Endothelial cell of umbilical vein (primary cell): ENCODE data around the gene MUC20. TPM values are rescaled to one million over a fixed set of nuclear protein-coding genes. Genes with fewer than 3 reads are reported as not detected.

Experiments used
- BruUV-seq: library from RNA; stranded (reverse); fragments of 400-500 nt; replicated peaks from 2 replicates; lab custom pipeline; 2021; lab: Mats Ljungman, UMichigan
- CTCF ChIA-PET: fragments of 300-600, 350-600 bp; sonication (Branson Sonifier 250); formaldehyde crosslinking; loops from one replicate; lab custom pipeline; 2021; ENCODE audit warnings: antibody characterized with exemption, inconsistent platforms; lab: Charles Lee
- POLR2A ChIA-PET: fragments of 300-600, 350-600 bp; sonication (Branson Sonifier 250); formaldehyde crosslinking; loops from one replicate; lab custom pipeline; 2021; ENCODE audit warnings: antibody characterized with exemption, inconsistent platforms; lab: Charles Lee
- DNase-seq: peaks from one replicate; pipeline ENCODE4 v3.0.0-alpha.2; 2011; ENCODE audit warnings: low read depth, low spot score
- FAIRE-seq: peaks from 2 replicates; lab custom pipeline; 2011; peaks lifted over from hg19 to GRCh38; lab: Jason Lieb, UNC
- H2AFZ ChIP-seq: 2 replicates; pipeline ENCODE4 v1.6.0; 2012; ENCODE audit warnings: low read depth, low read length, control low read depth, inconsistent platforms
- H3K27ac ChIP-seq: 2 replicates; pipeline ENCODE4 v1.5.1; 2011; ENCODE audit warnings: low read depth, mild to moderate bottlenecking, control low read depth, low read length, moderate library complexity; ENCODE audit not compliant: insufficient read depth
- H3K27me3 ChIP-seq, 2 experiments: 2 replicates each; pipeline versions ENCODE4 v1.6.0 to v1.6.1; 2011; ENCODE audit warnings: low read length in 2 of 2, mixed read lengths in 1 of 2; ENCODE audit not compliant: control insufficient read depth in 2 of 2, insufficient read depth in 2 of 2
- H3K36me3 ChIP-seq, 2 experiments: 2 replicates in 1 of 2; 3 replicates in 1 of 2; pipeline ENCODE4 v1.5.1; 2011; ENCODE audit warnings: low read length in 2 of 2, mild to moderate bottlenecking in 1 of 2, moderate library complexity in 1 of 2; ENCODE audit not compliant: control insufficient read depth in 2 of 2, insufficient read depth in 2 of 2; ENCODE audit errors: extremely low read depth in 1 of 2
- H3K4me1 ChIP-seq: 3 replicates; pipeline ENCODE4 v1.5.1; 2011; ENCODE audit warnings: mild to moderate bottlenecking, low read length; ENCODE audit not compliant: control insufficient read depth, insufficient read depth; ENCODE audit errors: extremely low read depth
- H3K4me2 ChIP-seq: 2 replicates; pipeline ENCODE4 v1.6.1; 2011; ENCODE audit warnings: low read length, control low read depth, mixed read lengths; ENCODE audit not compliant: insufficient read depth
- H3K4me3 ChIP-seq, 3 experiments: fragments of 200-600 bp in 1 of 3; sonication (generic), shearing (Covaris generic) in 1 of 3; replicated peaks in 1 of 3; 2 replicates each; pipeline ENCODE4 v1.5.1; 2011 to 2016; ENCODE audit warnings: control low read depth in 3 of 3, low read length in 3 of 3, mild to moderate bottlenecking in 2 of 3, inconsistent platforms in 1 of 3, low read depth in 1 of 3, moderate library complexity in 1 of 3; ENCODE audit not compliant: insufficient read depth in 1 of 3
- H3K79me2 ChIP-seq: 2 replicates; pipeline ENCODE4 v1.6.0; 2012; ENCODE audit warnings: low read length, inconsistent platforms; ENCODE audit not compliant: control insufficient read depth, insufficient read depth
- H3K9ac ChIP-seq: replicated peaks from 2 replicates; pipeline ENCODE3; 2011; ENCODE audit warnings: low read length, control low read depth; ENCODE audit not compliant: insufficient read depth; ENCODE audit errors: extremely low read depth
- H3K9me1 ChIP-seq: replicated peaks from 3 replicates; pipeline ENCODE4 v1.6.0; 2011; ENCODE audit warnings: mild to moderate bottlenecking, low read length; ENCODE audit not compliant: control insufficient read depth, insufficient read depth; ENCODE audit errors: extremely low read depth
- H3K9me3 ChIP-seq: replicated peaks from 2 replicates; pipeline ENCODE4 v1.5.1; 2012; ENCODE audit warnings: low read length, inconsistent platforms; ENCODE audit not compliant: control insufficient read depth, insufficient read depth
- H4K20me1 ChIP-seq: replicated peaks from 2 replicates; pipeline ENCODE3; 2011; ENCODE audit warnings: mild to moderate bottlenecking, low read length; ENCODE audit not compliant: control insufficient read depth, insufficient read depth; ENCODE audit errors: extremely low read depth
- CTCF ChIP-seq, 2 donors: IDR thresholded peaks; 1 replicate in 1 of 2; 2 replicates in 1 of 2; pipeline ENCODE4 v1.5.1; 2011; ENCODE audit warnings: low read length in 2 of 2, mild to moderate bottlenecking in 2 of 2, moderate library complexity in 2 of 2, control low read depth in 1 of 2, inconsistent platforms in 1 of 2, low read depth in 1 of 2; ENCODE audit not compliant: insufficient read depth in 1 of 2; ENCODE audit errors: extremely low read depth in 1 of 2
- EZH2 ChIP-seq: IDR thresholded peaks from 2 replicates; pipeline ENCODE4 v1.6.1; 2012; ENCODE audit warnings: borderline replicate concordance, low read depth, mild to moderate bottlenecking, moderate library complexity, low read length, inconsistent platforms; ENCODE audit not compliant: severe bottlenecking
- FOS ChIP-seq: IDR thresholded peaks from 2 replicates; pipeline ENCODE4 v1.6.1; 2011; ENCODE audit warnings: mild to moderate bottlenecking, low read length, moderate library complexity, borderline replicate concordance; ENCODE audit not compliant: insufficient read depth
- GATA2 ChIP-seq: IDR thresholded peaks from 2 replicates; pipeline ENCODE4 v1.7.0; 2011; ENCODE audit warnings: low read depth, mild to moderate bottlenecking, moderate library complexity, mixed read lengths, low read length; ENCODE audit not compliant: insufficient read length, insufficient read depth
- JUN ChIP-seq: IDR thresholded peaks from 2 replicates; pipeline ENCODE4 v1.6.1; 2011; ENCODE audit warnings: borderline replicate concordance, low read depth; ENCODE audit not compliant: insufficient read length, insufficient read depth
- MAX ChIP-seq: IDR thresholded peaks from 2 replicates; pipeline ENCODE4 v1.6.1; 2011; ENCODE audit not compliant: insufficient read depth, insufficient read length
- MYC ChIP-seq: IDR thresholded peaks from one replicate; pipeline ENCODE4 v1.6.1; 2011; ENCODE audit warnings: mild to moderate bottlenecking, low read depth, low read length
- POLR2A ChIP-seq: IDR thresholded peaks from 2 replicates; pipeline ENCODE4 v1.6.1; 2012; ENCODE audit warnings: low read depth, mild to moderate bottlenecking, control low read depth, low read length
- POLR2AphosphoS5 ChIP-seq: IDR thresholded peaks from 2 replicates; pipeline ENCODE4 v1.6.1; 2012; ENCODE audit warnings: low read depth, mild to moderate bottlenecking, control low read depth, low read length, moderate library complexity; ENCODE audit not compliant: insufficient read depth
- dilution Hi-C: fragments of 300-500 bp; cut with MboI; formaldehyde crosslinking; loops from one replicate; pipeline ENCODE4 v1.15.0; 2019; ENCODE audit warnings: low sequenced_read_pairs; ENCODE audit not compliant: extremely low pct_ligation_motif_present
- intact Hi-C: fragments of 100-400 bp; cut with micrococcal nuclease; formaldehyde crosslinking; loops from one replicate; pipeline ENCODE4 v1.10.0; 2022
- polyA plus RNA-seq, 4 experiments: library from polyadenylated mRNA; depleted of rRNA in 3 of 4; stranded (reverse) in 3 of 4; unstranded in 1 of 4; fragments of >200 nt; gene quantifications; 2 replicates each; pipeline versions ENCODE4 v1.2.1 to v1.2.3, GENCODE V29; 2011 to 2012; ENCODE audit warnings: missing spikeins in 1 of 4
- total RNA-seq: library from RNA; stranded (reverse); gene quantifications from 2 replicates; pipeline ENCODE4 v1.2.3, GENCODE V29; 2021

MUC20 gene
- total and polyA plus RNA-seq, 2 donors (not counting 3 experiments of a cell fraction or from before 2014, with no cell fraction given), result 0.62 TPM; not detected in 1

- H3K9ac ChIP-seq, result no peak overlapping the region
- intact Hi-C loops, result no loop called here
- dilution Hi-C loops, result no loop called here
- H3K27me3 ChIP-seq, result no peaks in the 10 kb centered on the region
- TF ChIP-seq GATA2 (no peak), EZH2 (no peak), FOS (no peak), POLR2AphosphoS5 (no peak), MYC (no peak), MAX (no peak), CTCF (IDR thresholded peaks at IDR 0.05; ENCODE audit: extremely low read depth in 1 of 2, insufficient read depth in 1 of 2, low read depth in 1 of 2, low read length in 2 of 2) (no peak), JUN (no peak), POLR2A (no peak)
- no peaks in the 10 kb centered on the region for H3K9me1 ChIP-seq
- no peak overlapping the region for H3K4me3 ChIP-seq
- H3K4me2 ChIP-seq, result no peak overlapping the region
- H3K79me2 ChIP-seq, result no peaks in the 10 kb centered on the region
- no peaks in the 10 kb centered on the region for H3K9me3 ChIP-seq
- ChIA-PET CTCF (interaction anchor here (1.1 kb wide), 1 partner anchor 120 kb away, joined by 3 read pairs; no protein-coding TSS in a partner anchor), POLR2A (no interaction called here)
- no peaks in the 10 kb centered on the region for H4K20me1 ChIP-seq
- DNase-seq (no peak), FAIRE-seq (no peak)
- H3K36me3 ChIP-seq, result no peaks in the 10 kb centered on the region
- H2AFZ ChIP-seq, result no peak overlapping the region
- H3K4me1 ChIP-seq, result no peaks in the 10 kb centered on the region
- H3K27ac ChIP-seq, result no peak overlapping the region
- BruUV-seq, result no TSS peak
Measured at GRCh38 chr3:195773956-195774537, 53.3 kb downstream of the MUC20 start.
